Measurements from ENCODE around the gene PAK1. TPM values are rescaled to one million over a fixed set of nuclear protein-coding genes. Genes with fewer than 3 reads are reported as not detected.

PAK1 gene
- total and polyA plus RNA-seq, 2 of the 4 experiments (the other 2 are of a cell fraction) = 34.3 to 60.6 TPM

DNA sequence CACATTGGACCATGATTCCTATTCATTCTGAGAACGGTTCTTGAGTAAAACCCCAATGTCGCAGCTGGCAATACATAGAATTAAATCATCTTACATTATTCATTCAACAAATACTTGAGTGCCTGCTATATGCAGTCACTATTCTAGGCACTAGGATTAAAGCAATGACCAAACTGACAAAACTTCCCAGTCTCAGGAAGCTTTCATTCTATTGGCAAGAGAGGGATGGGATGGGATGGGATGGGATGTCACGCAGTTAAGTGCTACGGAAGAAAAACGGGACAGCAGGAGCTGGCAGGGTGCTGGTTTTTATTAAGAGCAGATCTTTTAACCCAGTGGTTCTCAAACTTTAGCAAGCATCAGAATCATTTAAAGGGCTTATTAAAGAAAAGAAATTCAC is 2.9 kb downstream of the PAK1 start:
- no TSS peak for BruUV-seq (replicated peaks)
- Histone ChIP-seq H2AK5ac (ENCODE audit: low read depth, low read length) (no peak overlapping the region), H3K9me1 (ENCODE audit: insufficient read depth, low read length) (no peaks in the 10 kb centered on the region), H3K14ac (replicated peaks; ENCODE audit: low read depth, low read length) (no peak overlapping the region), H2AFZ (replicated peaks; ENCODE audit: low read length, poor library complexity) (no peak overlapping the region), H3K4me1 (ENCODE audit: control insufficient read depth, insufficient read depth, low read length) (no peaks in the 10 kb centered on the region), H3K27me3 (ENCODE audit: control insufficient read depth, insufficient read depth, low read length) (peaks cover 50% of the 10 kb centered on the region), H3K9me3 (ENCODE audit: control insufficient read depth, insufficient read depth, low read length) (no peaks in the 10 kb centered on the region), H3K79me1 (ENCODE audit: low read depth in 1 of 2, low read length in 2 of 2) (no peaks in the 10 kb centered on the region), H2BK5ac (ENCODE audit: low read depth, low read length, poor library complexity, severe bottlenecking) (no peak overlapping the region), H2BK20ac (ENCODE audit: low read depth, low read length) (no peak overlapping the region), H3K18ac (ENCODE audit: low read depth, low read length) (no peak overlapping the region), H3K4me2 (ENCODE audit: low read depth, low read length) (no peak overlapping the region), H4K5ac (ENCODE audit: low read depth, low read length) (no peak overlapping the region), H3K56ac (ENCODE audit: extremely low read depth, insufficient read depth, low read length) (no peak overlapping the region), H2BK15ac (ENCODE audit: low read depth, low read length) (no peak overlapping the region), H4K8ac (ENCODE audit: low read depth in 2 of 2, low read length in 2 of 2) (no peak overlapping the region), H3K27ac (ENCODE audit: insufficient read depth, low read length) (no peak overlapping the region), H3K4ac (ENCODE audit: low read depth, low read length) (no peak overlapping the region), H4K91ac (ENCODE audit: insufficient read depth, low read depth, low read length) (no peak overlapping the region), H2BK120ac (ENCODE audit: low read depth, low read length) (no peak overlapping the region), H3K36me3 (ENCODE audit: control insufficient read depth, insufficient read depth, low read length) (no peaks in the 10 kb centered on the region), H2AK9ac (replicated peaks; ENCODE audit: low read depth, low read length, poor library complexity) (no peak overlapping the region), H3K23ac (ENCODE audit: low read depth, low read length) (no peak overlapping the region), H4K20me1 (ENCODE audit: insufficient read depth, low read length) (no peaks in the 10 kb centered on the region), H3K9ac (ENCODE audit: low read depth, low read length) (no peak overlapping the region), H3K4me3 (ENCODE audit: insufficient read depth, low read depth, low read length) (no peak overlapping the region)
- ChIA-PET POLR2A (ENCODE audit: unreplicated experiment) (no interaction called here), CTCF (interaction anchor here (0.6 kb wide), 2 partner anchors 21 to 24 kb away, joined by 3 read pairs; no protein-coding TSS in a partner anchor)
- ATAC-seq (ENCODE audit: low read depth) (no peak), DNase-seq (no peak)
- dilution Hi-C loops (cut with HindIII; ENCODE audit: low sequenced_read_pairs, unreplicated experiment) = no loop called here
- in situ Hi-C loops (cut with MboI; ENCODE audit: low sequenced_read_pairs) = no loop called here
- WGBS, 2 experiments (ENCODE audit: extremely low coverage in 2 of 2, insufficient read length in 1 of 2) = 87% methylated on average over 3 of the region's 5 CpGs; no CpG with 5 or more reads in 1 of the 2 experiments
- no peak for TF ChIP-seq MAFK (IDR thresholded peaks at IDR 0.05; ENCODE audit: low read depth, low read length)
- TF ChIP-seq, protein P1, sequence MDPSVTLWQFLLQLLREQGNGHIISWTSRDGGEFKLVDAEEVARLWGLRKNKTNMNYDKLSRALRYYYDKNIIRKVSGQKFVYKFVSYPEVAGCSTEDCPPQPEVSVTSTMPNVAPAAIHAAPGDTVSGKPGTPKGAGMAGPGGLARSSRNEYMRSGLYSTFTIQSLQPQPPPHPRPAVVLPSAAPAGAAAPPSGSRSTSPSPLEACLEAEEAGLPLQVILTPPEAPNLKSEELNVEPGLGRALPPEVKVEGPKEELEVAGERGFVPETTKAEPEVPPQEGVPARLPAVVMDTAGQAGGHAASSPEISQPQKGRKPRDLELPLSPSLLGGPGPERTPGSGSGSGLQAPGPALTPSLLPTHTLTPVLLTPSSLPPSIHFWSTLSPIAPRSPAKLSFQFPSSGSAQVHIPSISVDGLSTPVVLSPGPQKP (IDR thresholded peaks at IDR 0.05; ENCODE audit: borderline replicate concordance, low read depth, low read length) = no peak
- no peak for TF ChIP-seq MAZ (IDR thresholded peaks at IDR 0.05; ENCODE audit: borderline replicate concordance, low read depth, low read length)
- TF ChIP-seq SMC3 (IDR thresholded peaks at IDR 0.05; ENCODE audit: low read depth, low read length) = no peak
- TF ChIP-seq RFX5 (IDR thresholded peaks at IDR 0.05; ENCODE audit: low read depth, low read length) = no peak
- TF ChIP-seq CTCF (conservative IDR thresholded peaks at IDR 0.05; ENCODE audit: low read depth, low read length) = no peak
- TF ChIP-seq, protein P2, sequence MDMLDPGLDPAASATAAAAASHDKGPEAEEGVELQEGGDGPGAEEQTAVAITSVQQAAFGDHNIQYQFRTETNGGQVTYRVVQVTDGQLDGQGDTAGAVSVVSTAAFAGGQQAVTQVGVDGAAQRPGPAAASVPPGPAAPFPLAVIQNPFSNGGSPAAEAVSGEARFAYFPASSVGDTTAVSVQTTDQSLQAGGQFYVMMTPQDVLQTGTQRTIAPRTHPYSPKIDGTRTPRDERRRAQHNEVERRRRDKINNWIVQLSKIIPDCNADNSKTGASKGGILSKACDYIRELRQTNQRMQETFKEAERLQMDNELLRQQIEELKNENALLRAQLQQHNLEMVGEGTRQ (IDR thresholded peaks at IDR 0.05; ENCODE audit: low read depth, low read length) = no peak
- intact Hi-C loops (cut with micrococcal nuclease) = no loop called here

All from IMR-90 (cell line).